Placental epithelial cell (primary cell): Measurements from ENCODE around the gene LEPROT. TPM values are rescaled to one million over a fixed set of nuclear protein-coding genes. Genes with fewer than 3 reads are reported as not detected.

Experiments
- small RNA-seq: library from RNA; depleted of rRNA; stranded (forward); fragments of <200 nt; gene quantifications from one replicate; pipeline ENCODE3, GENCODE V24; 2012
- total RNA-seq: library from RNA; depleted of rRNA; stranded (reverse); fragments of >200 nt; gene quantifications from 2 replicates; pipeline ENCODE4 v1.2.3, GENCODE V29; 2012

Gene LEPROT, protein sequence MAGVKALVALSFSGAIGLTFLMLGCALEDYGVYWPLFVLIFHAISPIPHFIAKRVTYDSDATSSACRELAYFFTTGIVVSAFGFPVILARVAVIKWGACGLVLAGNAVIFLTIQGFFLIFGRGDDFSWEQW
- 44.0 and 56.4 TPM in 2 replicates for total RNA-seq

DNA sequence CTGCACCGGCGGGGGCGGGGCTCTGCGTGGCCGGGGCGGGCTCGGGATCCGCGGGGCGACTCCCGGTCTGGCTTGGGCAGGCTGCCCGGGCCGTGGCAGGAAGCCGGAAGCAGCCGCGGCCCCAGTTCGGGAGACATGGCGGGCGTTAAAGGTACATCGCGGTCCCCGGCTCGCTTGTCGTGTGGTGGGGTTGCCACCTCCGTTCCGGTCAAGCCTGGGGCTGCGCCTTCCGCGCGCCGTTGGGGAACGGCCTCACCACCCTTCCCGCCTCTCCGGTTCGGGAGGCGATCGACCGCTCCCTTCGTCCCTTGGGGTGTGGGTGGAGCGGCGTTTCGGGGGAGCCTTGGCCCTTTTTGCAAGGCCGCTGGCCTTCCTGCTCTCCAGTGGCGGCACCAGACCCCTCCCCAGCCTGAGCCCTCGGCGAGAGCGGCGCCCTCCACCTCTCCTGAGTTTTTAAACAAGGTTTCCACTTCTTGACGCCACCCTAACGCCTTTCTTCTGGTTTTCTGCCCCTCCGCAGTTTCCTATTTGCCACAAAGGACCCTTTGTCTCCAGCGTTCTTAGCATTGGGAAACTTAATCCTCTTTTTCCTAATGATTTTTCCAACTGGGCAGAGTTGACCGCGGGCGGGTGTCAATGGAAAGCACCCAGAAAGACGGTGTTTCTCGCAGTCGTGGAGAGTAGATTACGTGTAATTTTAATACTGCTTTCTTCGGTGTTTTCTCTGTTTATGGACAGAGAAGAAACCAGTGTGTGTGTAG lies at the start of gene LEPROT, which contains the start of gene LEPR:
LEPROT (plus strand) TSS at position 79 of the 761 bp plus-strand sequence; CDS start at position 136, 57 bp downstream.
LEPR (plus strand) TSS at position 79 of the 761 bp plus-strand sequence. CDS start 144,898 bp downstream, outside the sequence.

Small RNA genes within 50 kb of the gene (small RNA-seq; reads per million reads assigned to genes)
- gene RNU2-15P: not detected

Other genes with a start within 250 kb of the LEPROT start
- 2.4 and 6.2 TPM in 2 replicates for gene DNAJC6, start 111.1 kb upstream of the LEPROT start, total RNA-seq
- 8.9 and 14.1 TPM in 2 replicates for gene LEPR, start within 50 bp of the LEPROT start, total RNA-seq